Upper lobe of right lung (tissue), 1 donor: ENCODE data around the gene CDADC1. TPM values are rescaled to one million over a fixed set of nuclear protein-coding genes. Genes with fewer than 3 reads are reported as not detected.

ENCODE experiments used
- ATAC-seq: fragments of 200-7000 bp; cut with Tn5 transposase; one replicate; pipeline ENCODE4 v1.9.1; 2020; ENCODE audit warnings: mild to moderate bottlenecking, moderate library complexity
- DNase-seq: peaks from one replicate; pipeline ENCODE4 v3.0.0-alpha.2; 2020
- H3K27ac ChIP-seq: fragments of 200-600 bp; one replicate; pipeline ENCODE4 v1.8.0; 2022
- H3K27me3 ChIP-seq: fragments of 200-600 bp; one replicate; pipeline ENCODE4 v1.8.0; 2022; ENCODE audit warnings: mild to moderate bottlenecking
- H3K36me3 ChIP-seq: fragments of 200-600 bp; one replicate; pipeline ENCODE4 v1.8.0; 2022
- H3K4me1 ChIP-seq: fragments of 200-600 bp; one replicate; pipeline ENCODE4 v1.8.0; 2022
- H3K4me3 ChIP-seq: fragments of 200-600 bp; one replicate; pipeline ENCODE4 v1.8.0; 2022; ENCODE audit warnings: mild to moderate bottlenecking
- H3K9me3 ChIP-seq: fragments of 200-600 bp; one replicate; pipeline ENCODE4 v1.8.0; 2022
- CTCF ChIP-seq: fragments of 200-600 bp; IDR thresholded peaks from one replicate; pipeline ENCODE4 v1.8.0; 2022; ENCODE audit warnings: antibody characterized with exemption
- intact Hi-C: fragments of 100-400 bp; cut with DNase I; formaldehyde crosslinking; loops from one replicate; pipeline ENCODE4 v1.11.0; 2022
- total RNA-seq: library from RNA; stranded (reverse); fragmentation: NEBNext Ultra II Directional; extraction: Animal tissue kit (Norgen Biotek cat#: 25700); gene quantifications from one replicate; pipeline ENCODE4 v1.2.1, GENCODE V29; 2021
- donor health status: DM: no; HTN: yes; CAD: no; lungs with severe emphysema.

CDADC1 gene
- total RNA-seq, 1 donor from 2014 or later = 13.8 TPM

DNA sequence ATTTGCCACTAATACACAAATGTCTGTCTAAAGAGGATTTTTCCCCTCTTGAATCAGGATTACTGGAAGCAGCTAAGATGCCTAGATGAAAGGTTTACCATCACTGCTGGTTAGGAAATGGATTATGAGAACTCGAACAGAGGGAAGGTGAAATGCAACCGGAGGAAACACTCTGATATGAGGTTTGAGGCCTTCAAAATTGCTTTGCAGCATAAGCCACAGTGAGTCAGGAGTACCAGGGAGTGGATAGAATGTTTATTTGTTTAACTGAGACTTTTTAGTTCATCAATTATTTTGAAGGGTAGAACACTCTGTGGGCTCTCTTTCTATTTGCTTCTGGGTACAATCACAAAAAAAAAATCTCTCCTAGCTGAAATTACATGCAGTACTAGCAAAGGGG is 18.1 kb downstream of the CDADC1 start:
- Histone ChIP-seq H3K27ac (no peak overlapping the region), H3K27me3 (no peaks in the 10 kb centered on the region), H3K4me3 (no peak overlapping the region), H3K4me1 (no peaks in the 10 kb centered on the region), H3K9me3 (no peaks in the 10 kb centered on the region), H3K36me3 (peaks cover 21% of the 10 kb centered on the region)
- no peak for ATAC-seq
- no peak for DNase-seq
- intact Hi-C loops = no loop called here
- TF ChIP-seq CTCF = no peak

DNA sequence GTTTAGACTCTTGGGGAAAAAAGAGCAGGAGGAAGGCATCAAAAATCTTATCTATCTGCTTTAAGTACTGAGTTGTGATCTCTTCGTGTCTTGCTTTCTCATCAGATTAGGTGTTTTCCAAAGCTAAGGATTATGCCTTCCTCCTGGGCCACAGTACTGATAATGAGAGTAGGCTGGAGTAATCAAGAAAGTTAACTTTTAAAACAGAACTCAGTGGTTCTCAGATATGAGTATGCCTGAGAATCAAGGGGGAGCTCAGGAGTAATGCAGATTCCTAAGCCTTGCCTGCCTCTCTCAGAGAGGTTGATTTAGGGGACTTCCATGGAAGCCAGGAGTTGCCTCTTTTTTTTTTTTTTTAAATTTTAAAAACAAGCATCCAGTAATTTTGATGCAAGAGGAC is 23.5 kb downstream of the CDADC1 start:
- TF ChIP-seq CTCF = no peak
- peaks cover 6% of the 10 kb centered on the region for H3K36me3 ChIP-seq
- ATAC-seq = no peak

GRCh38 chr13:49272296-49272695 is 24.6 kb downstream of the CDADC1 start:
- ATAC-seq (no peak), DNase-seq (no peak)
- intact Hi-C loops = no loop called here
- Histone ChIP-seq H3K4me1 (no peaks in the 10 kb centered on the region), H3K4me3 (no peak overlapping the region), H3K27me3 (no peaks in the 10 kb centered on the region), H3K36me3 (peaks cover 6% of the 10 kb centered on the region), H3K9me3 (no peaks in the 10 kb centered on the region), H3K27ac (no peak overlapping the region)
- no peak for TF ChIP-seq CTCF

More for the DNA sequence above, 23.5 kb downstream of the CDADC1 start:
- Histone ChIP-seq H3K27ac (no peak overlapping the region), H3K9me3 (no peaks in the 10 kb centered on the region), H3K4me1 (no peaks in the 10 kb centered on the region), H3K27me3 (no peaks in the 10 kb centered on the region), H3K4me3 (no peak overlapping the region)
- intact Hi-C loops = no loop called here
- no peak for DNase-seq

DNA sequence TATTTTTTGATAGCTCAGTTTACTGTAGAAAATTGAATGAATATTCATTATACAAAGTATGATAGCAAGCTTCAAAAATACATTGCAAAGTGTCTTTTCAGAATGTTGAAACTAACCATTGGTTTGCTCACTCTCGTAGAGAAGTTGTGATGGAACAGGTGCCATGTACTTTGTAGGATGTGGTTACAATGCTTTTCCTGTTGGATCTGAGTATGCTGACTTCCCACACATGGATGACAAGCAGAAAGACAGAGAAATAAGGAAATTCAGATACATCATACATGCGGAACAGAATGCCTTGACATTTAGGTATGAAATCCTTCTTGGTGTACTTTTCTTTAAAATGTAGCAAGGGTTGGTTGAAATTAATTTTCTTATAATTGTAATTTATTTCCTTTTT is 30.5 kb downstream of the CDADC1 start:
- no peak for TF ChIP-seq CTCF
- H3K9me3 ChIP-seq = no peaks in the 10 kb centered on the region
- no peak for DNase-seq
- intact Hi-C loops = no loop called here
- H3K4me3 ChIP-seq = no peak overlapping the region
- ATAC-seq = no peak
- H3K27me3 ChIP-seq = no peaks in the 10 kb centered on the region
- H3K27ac ChIP-seq = no peak overlapping the region
- no peaks in the 10 kb centered on the region for H3K4me1 ChIP-seq
- peaks cover 8% of the 10 kb centered on the region for H3K36me3 ChIP-seq

- TF ChIP-seq CTCF = no peak
- H3K4me3 ChIP-seq = no peak overlapping the region
- DNase-seq (no peak), ATAC-seq (no peak)
- no peaks in the 10 kb centered on the region for H3K4me1 ChIP-seq
- peaks cover 8% of the 10 kb centered on the region for H3K36me3 ChIP-seq
- intact Hi-C loops = no loop called here
- no peaks in the 10 kb centered on the region for H3K9me3 ChIP-seq
- H3K27me3 ChIP-seq = no peaks in the 10 kb centered on the region
- H3K27ac ChIP-seq = no peak overlapping the region
These were observed 31.4 kb downstream of the CDADC1 start for GRCh38 chr13:49279112-49279511.

DNA sequence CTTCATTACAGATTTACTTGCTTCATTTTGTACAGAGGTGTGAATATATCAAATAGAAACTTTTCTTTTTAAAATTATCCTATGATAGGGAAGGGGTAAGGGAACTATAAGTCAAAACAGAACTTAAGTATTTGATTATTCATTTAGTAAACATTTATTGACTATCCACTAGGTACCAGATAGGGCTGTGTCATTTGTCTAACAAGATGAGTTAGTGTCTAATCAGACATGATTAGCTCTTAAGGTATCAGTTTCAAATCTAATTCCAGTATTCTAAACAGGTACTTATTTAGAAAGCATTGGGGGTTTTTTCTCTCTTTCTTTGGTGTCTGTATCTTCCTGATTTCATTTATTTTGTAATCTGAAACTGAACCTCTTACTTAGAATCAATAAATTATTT is 32.2 kb downstream of the CDADC1 start:
- H3K9me3 ChIP-seq = no peaks in the 10 kb centered on the region
- no peak overlapping the region for H3K4me3 ChIP-seq
- intact Hi-C loops = no loop called here
- ATAC-seq = no peak
- no peak for DNase-seq
- no peak overlapping the region for H3K27ac ChIP-seq
- H3K36me3 ChIP-seq = peaks cover 8% of the 10 kb centered on the region
- no peak for TF ChIP-seq CTCF
- H3K4me1 ChIP-seq = no peaks in the 10 kb centered on the region
- H3K27me3 ChIP-seq = no peaks in the 10 kb centered on the region
